ENCODE results near the gene ASH1L.
"Not testable (repeated sequence)": the region's sequence is repeated elsewhere in the genome, so short reads cannot be mapped to it uniquely, and the experiment has no call there.

The ASH1L gene

GRCh38 chr1:155562581-155563376 is at the start of gene ASH1L:
Gene ASH1L, minus strand, starts transcription at chr1:155562803. Its CDS starts 41,284 bp downstream, at chr1:155521519.
- DNase-seq, result peak; percentile 94

GRCh38 chr1:155610257-155610647 is 47.6 kb upstream of the ASH1L start:
- DNase-seq, result not testable (repeated sequence)

- peak; percentile 100 for DNase-seq
Observed at GRCh38 chr1:155609515-155610256, 47.1 kb upstream of the ASH1L start, which contains the start of gene MSTO1. Gene MSTO1, plus strand, starts transcription at chr1:155610218. Its CDS starts 31 bp downstream, at chr1:155610249.

- DNase-seq, result no peak
Observed at GRCh38 chr1:155608888-155609225, 46.3 kb upstream of the ASH1L start.

- peak; percentile 37 for DNase-seq
Observed at GRCh38 chr1:155607708-155608107, 45.1 kb upstream of the ASH1L start.

GRCh38 chr1:155599828-155600572 is 37.4 kb upstream of the ASH1L start:
- not testable (repeated sequence) for DNase-seq

GRCh38 chr1:155598842-155599331 is 36.3 kb upstream of the ASH1L start:
- DNase-seq, result no peak

GRCh38 chr1:155596864-155597263 is 34.3 kb upstream of the ASH1L start:
- no peak for DNase-seq

GRCh38 chr1:155595877-155596474 is 33.4 kb upstream of the ASH1L start:
- DNase-seq, result not testable (repeated sequence)

GRCh38 chr1:155591770-155592169 is 29.2 kb upstream of the ASH1L start:
- DNase-seq, result no peak

GRCh38 chr1:155590516-155591247 is 28.1 kb upstream of the ASH1L start:
- not testable (repeated sequence) for DNase-seq

GRCh38 chr1:155589282-155589681 is 26.7 kb upstream of the ASH1L start:
- not testable (repeated sequence) for DNase-seq

GRCh38 chr1:155583846-155584245 is 21.2 kb upstream of the ASH1L start:
- not testable (repeated sequence) for DNase-seq

GRCh38 chr1:155575608-155576007 is 13.0 kb upstream of the ASH1L start:
- not testable (repeated sequence) for DNase-seq

- no peak for DNase-seq
Observed at GRCh38 chr1:155574077-155574476, 11.5 kb upstream of the ASH1L start.

GRCh38 chr1:155570593-155570990 is 8.0 kb upstream of the ASH1L start:
- no peak for DNase-seq

- DNase-seq, result no peak
Observed at GRCh38 chr1:155569988-155570592, 7.5 kb upstream of the ASH1L start.

- not testable (repeated sequence) for DNase-seq
Observed at GRCh38 chr1:155563377-155564022, 897 bp upstream of the ASH1L start.

GRCh38 chr1:155561779-155562580 is 623 bp downstream of the ASH1L start:
- DNase-seq, result peak; percentile 72

- no peak for DNase-seq
Observed at GRCh38 chr1:155555915-155556314, 6.7 kb downstream of the ASH1L start.

Measured in activated CD4-positive, alpha-beta T cell treated with anti-CD3 and anti-CD28 coated beads for 48 hours (primary cell).